HG03039 (cell line): ENCODE measurements around the gene PRR12.

Experiments
- ATAC-seq: cut with Tn5 transposase; IDR thresholded peaks from one replicate; pipeline ENCODE4 v1.9.1; 2021; ENCODE audit warnings: mild to moderate bottlenecking, moderate library complexity; ENCODE audit not compliant: unreplicated experiment

The PRR12 gene

GRCh38 chr19:49590971-49591730 lies at the start of gene PRR12:
Gene PRR12 (plus strand): TSS chr19:49591182. CDS start chr19:49591655, 473 bp downstream.
- no peak for ATAC-seq

- ATAC-seq = no peak
These were observed 49.1 kb upstream of the PRR12 start for GRCh38 chr19:49541914-49542313.

DNA sequence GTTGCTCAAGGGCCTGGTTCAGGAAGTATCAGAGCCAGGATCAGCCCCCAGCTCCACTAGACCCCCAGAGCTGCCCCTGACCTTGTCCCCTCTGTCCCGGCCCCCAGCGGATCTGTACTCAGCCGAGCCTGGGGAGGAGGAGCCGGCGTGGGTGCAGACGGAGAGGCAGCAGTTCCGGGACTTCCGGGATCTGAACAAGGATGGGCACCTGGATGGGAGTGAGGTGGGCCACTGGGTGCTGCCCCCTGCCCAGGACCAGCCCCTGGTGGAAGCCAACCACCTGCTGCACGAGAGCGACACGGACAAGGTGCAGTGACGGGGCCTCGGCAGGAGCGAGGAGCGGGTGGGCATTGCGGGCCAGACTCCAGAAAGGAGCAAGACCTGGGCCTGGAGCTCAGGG lies 48.5 kb upstream of the PRR12 start:
- ATAC-seq = no peak

- no peak for ATAC-seq
These were observed 48.0 kb upstream of the PRR12 start for GRCh38 chr19:49543032-49543431.

GRCh38 chr19:49544154-49544553 lies 46.8 kb upstream of the PRR12 start:
- no peak for ATAC-seq

DNA sequence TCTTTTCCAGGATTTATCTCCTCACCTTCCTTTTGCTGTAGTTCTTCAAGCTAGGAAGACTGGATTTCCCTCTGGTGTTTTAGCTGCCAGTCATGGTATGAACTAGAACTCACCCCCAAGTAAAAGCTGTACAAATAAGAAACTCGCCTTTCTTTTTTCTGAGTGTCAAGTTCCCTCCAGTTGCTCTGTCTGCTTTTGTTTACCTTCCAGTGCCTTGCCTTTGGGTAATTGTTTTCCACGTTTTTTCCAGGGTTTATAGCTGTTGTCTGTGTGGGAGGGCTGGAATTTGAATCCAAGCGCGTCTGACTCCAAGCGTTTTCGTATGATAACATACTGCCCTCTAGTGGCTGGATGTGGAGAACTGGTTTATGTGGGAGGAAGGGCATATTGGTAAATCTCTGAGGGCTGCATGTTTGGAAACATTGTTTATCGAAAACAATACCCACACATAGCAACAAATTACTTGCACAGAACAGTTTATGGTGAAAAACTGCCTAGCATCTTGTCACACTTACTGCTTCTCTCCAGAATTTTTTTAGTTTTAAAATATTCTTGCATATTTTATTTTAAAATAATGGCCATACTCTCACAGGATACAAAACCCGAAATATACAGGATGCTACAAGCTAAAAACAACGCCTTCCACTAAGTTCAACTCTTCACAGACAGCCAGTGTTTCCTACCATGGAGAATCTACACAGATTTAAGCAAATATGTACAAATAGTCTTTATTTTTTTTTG lies 44.0 kb upstream of the PRR12 start:
- no peak for ATAC-seq

DNA sequence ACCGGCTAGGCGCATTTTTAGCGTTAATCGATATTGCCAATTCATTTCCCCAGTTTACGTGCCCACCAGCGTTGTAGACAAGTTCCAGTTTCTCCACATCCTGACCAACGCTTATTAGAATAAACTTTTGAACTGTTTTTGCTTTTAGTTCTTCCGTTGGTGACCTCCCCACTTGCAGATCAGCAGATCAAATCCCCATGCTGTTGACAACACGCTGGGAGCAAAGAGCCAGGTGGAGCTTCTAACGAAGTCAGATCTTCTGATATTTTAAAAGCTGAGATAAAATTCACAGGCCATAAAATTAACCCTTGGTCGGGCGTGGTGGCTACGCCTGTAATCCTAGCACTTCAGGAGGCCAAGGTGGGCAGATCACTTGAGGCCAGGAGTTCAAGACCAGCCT lies 41.9 kb upstream of the PRR12 start:
- ATAC-seq = no peak

DNA sequence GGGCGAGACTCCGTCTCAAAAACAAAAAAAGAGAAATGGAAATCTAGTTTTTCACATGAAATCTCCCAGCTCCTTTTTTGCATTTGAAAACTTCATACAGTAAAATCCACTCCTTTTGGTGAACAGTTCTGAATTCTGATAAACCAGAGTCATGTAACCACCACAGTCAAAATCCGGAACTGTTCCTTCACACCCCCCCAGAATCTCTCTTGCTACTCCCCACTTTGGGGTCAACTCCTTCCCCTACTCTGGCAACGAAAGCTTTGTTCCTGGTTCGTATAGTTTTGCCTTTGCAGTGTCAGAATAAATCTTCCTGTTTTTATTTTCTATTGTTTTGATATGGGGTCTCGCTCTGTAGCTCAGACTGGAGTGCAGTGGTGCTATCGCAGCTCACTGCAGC lies 39.5 kb upstream of the PRR12 start:
- no peak for ATAC-seq

DNA sequence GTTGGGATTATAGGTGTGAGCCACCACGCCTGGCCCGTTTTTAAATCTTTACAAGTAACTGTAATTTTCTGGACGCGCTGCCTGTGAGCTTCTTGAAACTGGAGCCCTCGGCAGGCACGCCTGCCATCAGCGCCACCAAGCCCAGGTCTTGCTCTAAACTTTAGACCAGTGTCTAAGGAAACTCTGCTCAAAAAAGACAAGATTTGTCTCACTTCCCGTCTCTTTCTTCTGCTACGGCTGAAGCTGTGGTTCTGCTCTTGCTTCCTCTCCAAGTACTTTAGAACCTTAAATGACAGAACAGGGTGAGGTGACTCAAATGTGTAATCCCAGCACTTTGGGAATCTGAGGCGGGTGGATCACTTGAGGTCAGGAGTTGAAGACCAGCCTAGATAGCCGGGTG lies 38.2 kb upstream of the PRR12 start:
- no peak for ATAC-seq

DNA sequence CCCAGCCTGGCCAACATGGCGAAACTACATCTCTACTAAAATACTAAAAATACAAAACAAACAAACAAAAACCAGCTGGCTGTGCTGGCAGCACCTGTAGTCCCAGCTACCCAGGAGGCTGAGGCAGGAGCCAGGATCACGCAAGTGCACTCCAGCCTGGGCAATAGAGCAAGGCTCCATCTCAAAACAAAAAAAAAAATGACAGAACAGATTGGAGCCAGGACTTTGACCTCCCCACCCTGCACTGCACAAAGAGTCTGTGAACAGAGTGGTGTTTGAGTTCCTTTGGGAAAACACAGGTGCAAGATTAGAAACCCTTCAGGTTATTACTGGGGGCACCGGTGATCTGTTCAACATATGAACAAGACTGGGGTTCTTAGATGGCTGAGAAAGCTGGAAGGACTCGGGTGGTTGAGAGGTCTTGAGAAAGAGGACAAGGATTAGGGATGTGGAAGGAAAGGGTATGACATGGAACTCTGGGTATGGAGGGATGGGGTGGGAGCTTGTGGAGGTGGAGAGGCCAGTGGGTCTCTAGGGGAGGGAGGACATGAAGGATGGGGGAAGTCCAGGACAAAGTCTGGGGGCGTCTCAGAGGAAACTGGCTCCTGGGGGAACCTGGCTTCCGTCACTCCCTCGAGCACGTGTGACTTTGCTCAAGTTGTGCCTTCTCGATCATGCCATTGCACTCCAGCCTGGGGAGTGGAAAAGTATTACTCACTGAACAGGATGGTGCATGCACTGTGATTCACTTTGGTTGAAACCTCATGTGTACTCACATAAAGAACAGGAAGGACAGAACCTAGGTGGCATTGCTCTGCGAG lies 37.3 kb upstream of the PRR12 start:
- ATAC-seq = no peak

GRCh38 chr19:49554701-49555181 lies 36.2 kb upstream of the PRR12 start:
- ATAC-seq = no peak

DNA sequence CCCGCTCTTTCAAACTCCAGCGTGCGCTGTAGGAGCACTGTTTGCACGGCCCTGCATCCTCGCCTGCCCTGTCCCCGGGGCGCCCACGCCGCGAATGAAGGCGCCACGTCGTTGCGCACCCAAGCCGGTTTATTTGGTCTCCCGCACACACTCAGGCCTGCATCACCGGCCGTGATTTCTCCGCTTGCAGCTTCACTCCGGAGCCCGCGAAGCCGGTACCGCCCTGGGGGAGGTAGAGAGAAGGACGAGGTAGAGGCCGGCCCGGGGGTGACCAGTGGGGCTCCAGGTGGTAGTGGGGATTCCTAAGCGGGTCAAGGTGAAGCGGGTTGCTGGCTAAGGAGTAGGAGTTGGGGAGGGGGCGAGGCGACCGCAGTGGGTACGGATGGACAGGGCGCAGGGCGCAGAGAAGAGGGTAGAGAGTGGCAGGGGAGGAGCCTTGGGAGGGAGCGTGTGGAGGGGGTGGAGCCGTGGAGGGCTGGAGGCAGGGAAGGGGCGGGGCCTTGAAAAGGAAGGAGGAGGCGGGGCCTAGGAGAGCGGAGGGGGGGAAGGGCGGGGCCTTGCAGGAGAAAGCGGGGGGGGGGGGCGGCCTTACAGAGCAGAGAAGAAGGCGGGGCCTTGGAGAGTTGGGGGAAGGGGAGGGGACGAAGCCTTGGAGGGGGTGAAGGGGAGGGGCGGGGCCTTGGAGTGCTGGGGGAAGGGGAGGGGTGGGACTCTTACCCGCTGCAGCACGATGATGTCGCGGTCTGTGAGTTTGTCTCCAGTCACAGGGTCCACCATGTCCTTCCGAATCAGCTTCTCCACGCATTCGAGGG lies 35.2 kb upstream of the PRR12 start:
- ATAC-seq = no peak

DNA sequence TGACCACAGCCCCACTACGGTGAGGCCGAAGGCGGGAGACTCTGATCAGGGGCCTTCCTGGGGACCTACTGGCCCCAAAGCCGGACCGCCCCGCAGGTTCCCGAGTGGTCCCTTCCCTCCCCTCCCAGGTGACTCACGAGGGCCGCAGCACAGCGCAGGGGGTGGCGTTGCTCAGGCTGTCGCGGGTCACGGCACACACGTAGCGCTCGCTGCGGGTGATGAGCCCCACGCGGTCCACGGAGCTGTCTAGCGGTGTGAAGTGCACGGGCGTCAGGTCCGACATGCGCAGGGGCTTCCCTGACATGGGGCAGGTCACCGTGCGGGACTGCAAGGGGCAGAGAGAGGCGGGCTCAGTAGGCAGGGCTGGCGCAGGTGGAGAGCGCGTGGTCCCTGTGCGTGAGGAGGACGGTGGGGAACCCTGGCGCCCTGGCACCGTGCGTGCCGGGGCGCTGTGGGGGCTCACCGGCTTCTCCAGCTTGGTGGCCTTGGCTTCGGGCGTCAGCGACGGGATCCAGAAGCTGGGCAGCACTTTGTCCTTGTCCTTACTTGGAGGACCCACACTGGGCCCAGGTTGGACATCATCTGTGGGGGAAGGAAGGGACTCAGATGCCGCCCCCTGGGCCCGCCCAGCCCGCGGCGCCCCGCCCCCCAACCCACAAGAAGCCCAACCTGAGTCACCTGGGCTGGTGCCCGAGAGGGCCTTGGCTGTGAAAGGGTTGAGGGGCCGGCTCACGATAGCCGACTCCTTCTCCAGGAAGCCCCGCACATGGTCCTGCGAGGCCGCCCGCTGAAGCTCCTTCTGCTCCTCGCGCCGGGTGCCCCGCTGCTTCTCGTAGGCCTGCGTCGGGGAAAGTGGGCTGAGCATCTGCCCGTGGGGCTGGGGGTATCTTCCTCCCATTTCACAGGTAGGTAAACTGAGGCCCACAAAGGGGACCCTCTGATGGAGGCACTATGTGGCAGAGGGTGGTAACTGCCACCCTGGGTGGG lies 34.3 kb upstream of the PRR12 start:
- no peak for ATAC-seq

- ATAC-seq = no peak
These were observed 33.2 kb upstream of the PRR12 start for GRCh38 chr19:49557641-49558325.

- ATAC-seq = no peak
These were observed 32.4 kb upstream of the PRR12 start for GRCh38 chr19:49558591-49558990.

- no peak for ATAC-seq
These were observed 31.5 kb upstream of the PRR12 start for GRCh38 chr19:49559443-49559842.

DNA sequence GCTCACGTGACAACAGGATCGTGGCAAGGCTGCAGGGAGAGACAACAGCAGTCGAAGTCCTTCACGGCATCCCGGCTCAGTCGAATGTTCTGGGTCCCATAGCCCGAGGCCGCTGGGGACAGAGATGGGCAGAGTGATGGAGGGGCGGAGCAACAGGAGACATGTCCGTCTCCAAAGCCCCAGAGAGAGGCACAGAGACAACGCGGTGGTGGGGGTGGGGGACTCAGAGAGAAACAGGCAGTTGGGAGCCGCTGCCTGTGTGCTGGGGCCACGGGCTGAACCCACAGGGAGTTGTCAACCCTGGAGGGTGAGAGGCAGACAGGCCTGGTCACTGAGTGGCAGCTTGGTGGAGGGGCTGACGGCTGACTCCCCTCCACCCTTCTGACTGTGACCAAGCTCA lies 31.1 kb upstream of the PRR12 start:
- ATAC-seq = no peak

- no peak for ATAC-seq
These were observed 30.6 kb upstream of the PRR12 start for GRCh38 chr19:49560358-49560900.
